ENCODE data around the gene FLACC1.
"Not testable (repeated sequence)": the region's sequence is repeated elsewhere in the genome, so short reads cannot be mapped to it uniquely, and the experiment has no call there.

The FLACC1 gene

GRCh38 chr2:201349601-201350000 lies 7.5 kb downstream of the FLACC1 start:
- no peak for DNase-seq (ENCODE audit: low read depth)

GRCh38 chr2:201348758-201349157 lies 8.4 kb downstream of the FLACC1 start:
- DNase-seq (ENCODE audit: low read depth), result no peak

- no peak for DNase-seq (ENCODE audit: low read depth)
These were observed 10.0 kb downstream of the FLACC1 start for GRCh38 chr2:201347138-201347537.

- DNase-seq (ENCODE audit: low read depth), result no peak
These were observed 11.4 kb downstream of the FLACC1 start for GRCh38 chr2:201345625-201346213.

- no peak for DNase-seq (ENCODE audit: low read depth)
These were observed 12.3 kb downstream of the FLACC1 start for GRCh38 chr2:201344663-201345366.

GRCh38 chr2:201343559-201343958 lies 13.6 kb downstream of the FLACC1 start:
- no peak for DNase-seq (ENCODE audit: low read depth)

- no peak for DNase-seq (ENCODE audit: low read depth)
These were observed 14.2 kb downstream of the FLACC1 start for GRCh38 chr2:201342923-201343322.

GRCh38 chr2:201329409-201329808 lies 27.7 kb downstream of the FLACC1 start:
- no peak for DNase-seq (ENCODE audit: low read depth)

GRCh38 chr2:201327678-201328077 lies 29.5 kb downstream of the FLACC1 start:
- no peak for DNase-seq (ENCODE audit: low read depth)

- no peak for DNase-seq (ENCODE audit: low read depth)
These were observed 34.4 kb downstream of the FLACC1 start for GRCh38 chr2:201322772-201323171.

- DNase-seq (ENCODE audit: low read depth), result no peak
These were observed 36.4 kb downstream of the FLACC1 start for GRCh38 chr2:201320701-201321100.

- DNase-seq (ENCODE audit: low read depth), result no peak
These were observed 36.9 kb downstream of the FLACC1 start for GRCh38 chr2:201320257-201320656.

- DNase-seq (ENCODE audit: low read depth), result no peak
These were observed 37.6 kb downstream of the FLACC1 start for GRCh38 chr2:201319511-201319910.

GRCh38 chr2:201313362-201313761 lies 43.8 kb downstream of the FLACC1 start:
- DNase-seq (ENCODE audit: low read depth), result no peak

GRCh38 chr2:201308914-201309313 lies 48.2 kb downstream of the FLACC1 start:
- DNase-seq (ENCODE audit: low read depth), result no peak

- DNase-seq (ENCODE audit: low read depth), result no peak
These were observed 49.3 kb downstream of the FLACC1 start for GRCh38 chr2:201307876-201308275.

GRCh38 chr2:201299929-201300328 lies 57.2 kb downstream of the FLACC1 start:
- DNase-seq (ENCODE audit: low read depth), result not testable (repeated sequence)

- DNase-seq (ENCODE audit: low read depth), result no peak
These were observed 58.6 kb downstream of the FLACC1 start for GRCh38 chr2:201298462-201299052.

GRCh38 chr2:201290457-201291148 lies 66.5 kb downstream of the FLACC1 start:
- not testable (repeated sequence) for DNase-seq (ENCODE audit: low read depth)

- DNase-seq (ENCODE audit: low read depth), result no peak
These were observed 71.6 kb downstream of the FLACC1 start for GRCh38 chr2:201285499-201285898.

- no peak for DNase-seq (ENCODE audit: low read depth)
These were observed 76.7 kb downstream of the FLACC1 start for GRCh38 chr2:201280191-201281040.

GRCh38 chr2:201279079-201279478 lies 78.1 kb downstream of the FLACC1 start:
- no peak for DNase-seq (ENCODE audit: low read depth)
